Stimulated activated CD4-positive, alpha-beta T cell treated with anti-CD3 and anti-CD28 coated beads, TNF-alpha, amount 100 ng/mL, for 1 hour (primary cell): ENCODE results near the gene GSC2.
A peak's percentile ranks its signal among the peaks of the same experiment; 100 is the strongest.

ENCODE experiments used
- DNase-seq, 3 donors: peaks; one replicate each; pipeline ENCODE4 v3.0.0-alpha.2; 2020; ENCODE audit warnings: low read depth in 3 of 3, low spot score in 1 of 3

The GSC2 gene

DNA sequence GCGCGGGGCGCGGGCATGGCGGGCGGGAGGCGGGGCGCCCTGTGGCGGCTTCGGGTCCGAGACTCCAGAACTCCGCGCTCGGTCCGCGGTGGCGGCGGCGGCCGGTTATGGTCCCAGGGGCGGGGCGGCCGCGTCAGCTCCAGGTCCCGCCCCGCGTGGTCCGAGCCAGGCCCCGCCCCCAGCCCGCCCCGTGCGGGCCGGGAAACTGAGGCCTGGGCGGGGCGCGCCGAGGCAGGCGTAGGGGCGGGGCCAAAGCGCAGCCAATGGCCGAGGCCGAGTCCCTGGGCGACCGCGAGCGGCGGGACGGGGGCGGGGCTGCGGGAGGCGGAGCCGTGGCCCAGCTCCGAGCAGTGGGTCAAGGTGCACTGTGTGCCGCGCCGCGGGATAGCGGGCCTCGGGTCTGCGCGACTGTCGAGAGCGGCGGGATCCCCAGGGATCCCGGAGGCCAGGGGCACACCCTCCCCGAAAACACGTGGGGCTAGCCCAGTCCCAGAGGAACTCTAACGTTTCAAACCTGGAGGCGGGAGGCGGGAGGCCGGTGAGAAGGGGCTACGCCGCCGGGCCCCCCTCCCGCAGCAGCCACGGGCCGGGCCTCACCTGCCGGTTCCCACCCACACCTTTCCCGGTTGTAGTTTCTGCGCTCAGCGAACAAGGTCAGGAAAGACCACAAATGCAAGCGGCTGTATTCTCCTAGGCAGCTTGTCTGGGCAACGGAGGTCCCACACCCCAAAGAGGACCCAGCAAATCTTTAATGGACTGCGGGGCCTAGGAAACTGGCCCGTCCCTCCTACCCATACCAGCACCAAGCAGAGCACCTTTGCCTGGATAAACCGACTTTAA, 28.8 kb upstream of the GSC2 start, which contains the start of gene SLC25A1:
Gene SLC25A1, minus strand, starts transcription at position 80 of the 840 bp plus-strand sequence. Its CDS starts 63 bp downstream, at position 17.
- peak; percentile 34 to 78 (median 61) for DNase-seq

DNA sequence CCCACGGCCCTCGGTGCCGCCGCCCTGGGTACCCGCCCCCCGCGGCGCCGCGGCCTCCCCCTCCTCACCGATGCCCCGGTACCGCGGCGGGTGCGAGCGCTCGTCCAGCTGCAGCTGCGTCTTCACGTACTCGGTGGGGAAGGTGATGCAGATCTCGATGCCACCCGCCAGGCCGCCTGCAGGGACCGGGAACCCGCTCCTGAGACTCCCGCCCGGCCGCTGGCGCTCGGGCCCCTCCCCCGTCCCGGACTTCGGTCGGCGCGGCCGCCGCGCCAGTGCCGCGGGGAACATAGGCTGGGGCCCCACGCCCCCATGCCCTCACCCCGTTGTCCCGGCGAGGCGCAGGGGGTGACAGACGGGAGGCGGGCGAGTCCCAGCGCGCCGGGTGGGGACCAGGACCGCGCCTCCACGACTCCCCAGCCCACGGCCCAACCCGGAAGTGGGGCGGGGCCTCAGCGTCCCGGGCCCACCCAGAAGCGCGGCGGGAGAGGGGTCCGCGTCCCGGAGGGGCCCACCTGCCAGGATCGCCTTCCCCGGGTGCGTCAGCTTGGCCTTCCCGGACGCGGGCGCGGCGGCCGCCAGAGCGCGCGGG, 28.1 kb upstream of the GSC2 start:
- DNase-seq: no peak

DNA sequence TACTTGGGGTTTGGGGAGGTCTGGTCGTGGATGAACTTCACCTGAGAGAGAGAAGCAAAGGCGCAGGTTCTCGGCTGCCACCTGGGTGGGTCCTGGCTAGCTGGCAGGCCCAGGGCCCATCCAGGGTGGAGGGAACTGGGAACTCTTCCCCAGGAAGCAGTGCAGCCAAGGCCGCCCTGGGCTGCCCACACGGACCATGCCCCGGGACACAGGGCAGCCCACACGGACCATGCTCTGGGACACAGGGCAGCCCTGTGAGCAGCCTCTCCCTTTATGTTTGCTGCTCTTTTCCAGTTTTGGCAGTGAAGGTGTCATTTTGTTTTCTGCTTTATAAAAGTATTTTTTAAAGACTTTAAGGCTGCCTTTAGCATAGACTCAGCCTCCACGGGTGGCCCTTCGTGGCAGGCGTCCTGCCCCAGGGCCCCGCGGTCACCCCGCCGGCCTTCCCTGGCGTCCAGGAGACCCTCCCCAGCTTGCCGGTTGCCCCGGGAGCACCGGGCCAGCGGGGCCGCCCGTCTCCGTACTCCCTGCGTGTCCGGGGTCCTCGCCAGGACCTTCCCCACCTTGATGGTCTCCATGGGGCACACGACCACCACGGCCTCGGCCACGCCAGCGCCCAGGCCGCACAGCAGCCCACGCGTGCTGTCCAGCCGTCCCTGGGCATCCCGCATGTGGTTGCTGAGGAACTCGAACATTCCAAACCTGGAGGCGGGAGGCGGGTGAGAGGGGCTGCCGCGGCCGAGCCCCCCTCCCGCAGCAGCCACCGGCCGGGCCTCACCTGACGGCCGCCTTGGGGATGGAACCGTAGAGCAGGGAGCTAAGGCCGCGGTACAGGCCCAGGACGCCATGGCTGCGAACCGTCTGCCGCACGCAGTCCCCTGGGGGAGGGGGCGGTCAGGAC, 27.3 kb upstream of the GSC2 start:
- DNase-seq: no peak

DNA sequence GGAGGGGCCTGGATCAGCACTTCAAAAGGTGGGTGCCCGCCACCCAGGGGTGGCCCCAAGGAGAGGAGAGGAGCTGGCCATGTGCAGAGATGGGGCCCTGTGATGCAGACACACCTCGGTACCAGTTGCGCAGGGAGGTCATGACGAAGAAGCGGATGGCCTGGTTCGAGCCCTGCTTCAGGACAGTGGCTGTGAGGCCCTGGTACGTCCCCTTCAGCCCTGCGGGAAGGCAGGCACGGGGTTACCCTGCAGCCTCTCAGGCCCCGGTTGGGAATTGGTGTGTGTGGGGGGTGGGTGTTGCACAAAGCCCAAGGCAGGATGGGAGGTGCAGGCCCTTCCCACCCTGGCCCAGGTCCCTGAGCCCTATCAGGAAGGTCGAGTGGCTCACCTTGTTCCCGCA, 26.6 kb upstream of the GSC2 start:
- no peak for DNase-seq

DNA sequence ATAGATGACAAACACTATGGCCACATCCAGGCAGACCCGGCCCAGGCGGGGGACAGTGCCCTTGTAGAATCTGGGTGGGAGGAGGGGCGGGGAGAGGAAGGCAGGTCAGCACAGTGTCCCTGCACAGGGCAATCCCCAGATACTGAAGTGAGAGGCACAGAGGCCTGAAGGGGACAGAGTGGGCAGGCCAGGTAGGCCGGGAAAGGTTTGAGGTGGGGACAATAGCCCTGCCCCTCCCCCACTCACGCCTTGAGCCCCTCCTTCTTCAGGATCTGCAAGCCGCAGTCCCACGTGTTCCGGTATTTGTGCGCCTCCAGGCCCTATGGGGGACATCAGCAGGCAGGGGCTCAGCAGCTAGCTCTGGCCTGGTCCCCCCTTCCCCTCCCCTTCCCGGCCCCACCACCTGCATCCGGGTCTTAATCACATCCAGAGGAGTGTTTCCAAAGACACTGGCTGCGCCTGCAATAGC, 26.1 kb upstream of the GSC2 start:
- no peak for DNase-seq

DNA sequence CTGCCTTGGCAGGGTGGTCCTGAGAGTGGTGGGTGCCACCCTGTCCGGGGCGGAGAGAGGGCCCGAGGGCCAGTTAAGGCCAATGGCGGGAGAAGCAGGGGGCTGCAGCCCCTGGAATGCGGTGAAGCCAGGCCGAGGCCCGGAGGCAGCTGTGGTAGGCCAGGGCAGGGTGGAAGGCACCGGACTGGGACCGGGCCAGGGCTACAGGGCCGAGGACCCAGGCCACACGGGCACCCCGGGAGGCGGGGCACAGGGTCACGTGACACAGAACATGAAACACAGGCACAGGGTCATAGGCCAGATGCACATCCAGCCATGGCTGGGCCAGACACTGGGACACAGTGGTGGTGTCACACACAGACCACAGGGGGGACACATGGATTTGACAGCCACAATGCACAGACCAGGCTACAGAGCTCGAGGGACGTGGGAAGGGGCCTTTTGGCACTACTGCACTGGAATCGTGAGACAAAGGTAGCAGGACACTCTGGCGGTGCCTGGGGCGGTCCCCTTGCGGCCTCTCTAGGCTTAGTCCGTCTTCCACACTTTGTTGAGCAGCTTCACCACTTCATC, 25.6 kb upstream of the GSC2 start:
- no peak for DNase-seq

DNA sequence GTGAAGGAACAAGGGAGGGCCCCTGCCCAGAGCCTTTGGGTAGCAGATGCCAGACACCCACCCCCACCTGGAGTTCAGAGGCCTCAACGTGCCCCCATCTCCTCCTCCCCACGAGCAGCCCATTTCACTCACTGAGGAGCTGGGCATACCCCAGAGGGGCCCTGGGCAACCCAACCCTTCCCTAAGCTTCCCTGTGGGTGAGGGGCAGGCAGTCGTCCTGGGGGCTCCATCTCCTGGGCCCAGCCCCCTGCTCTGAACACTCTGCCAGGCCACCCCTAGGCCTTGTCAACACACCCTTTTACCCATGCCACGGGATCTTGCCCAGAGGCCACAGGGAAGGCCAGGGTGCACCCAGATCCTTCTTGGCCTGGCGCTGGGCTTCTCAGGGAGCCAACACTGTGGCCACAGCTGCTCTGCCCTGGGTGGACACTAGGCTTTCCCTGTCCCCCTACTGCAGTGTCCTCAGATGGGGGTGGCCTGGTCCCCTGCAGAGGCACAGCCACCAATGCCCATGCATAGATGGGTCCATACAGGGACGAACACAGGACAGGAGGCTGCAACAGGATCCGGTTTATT, 25.0 kb upstream of the GSC2 start:
- DNase-seq: no peak

DNA sequence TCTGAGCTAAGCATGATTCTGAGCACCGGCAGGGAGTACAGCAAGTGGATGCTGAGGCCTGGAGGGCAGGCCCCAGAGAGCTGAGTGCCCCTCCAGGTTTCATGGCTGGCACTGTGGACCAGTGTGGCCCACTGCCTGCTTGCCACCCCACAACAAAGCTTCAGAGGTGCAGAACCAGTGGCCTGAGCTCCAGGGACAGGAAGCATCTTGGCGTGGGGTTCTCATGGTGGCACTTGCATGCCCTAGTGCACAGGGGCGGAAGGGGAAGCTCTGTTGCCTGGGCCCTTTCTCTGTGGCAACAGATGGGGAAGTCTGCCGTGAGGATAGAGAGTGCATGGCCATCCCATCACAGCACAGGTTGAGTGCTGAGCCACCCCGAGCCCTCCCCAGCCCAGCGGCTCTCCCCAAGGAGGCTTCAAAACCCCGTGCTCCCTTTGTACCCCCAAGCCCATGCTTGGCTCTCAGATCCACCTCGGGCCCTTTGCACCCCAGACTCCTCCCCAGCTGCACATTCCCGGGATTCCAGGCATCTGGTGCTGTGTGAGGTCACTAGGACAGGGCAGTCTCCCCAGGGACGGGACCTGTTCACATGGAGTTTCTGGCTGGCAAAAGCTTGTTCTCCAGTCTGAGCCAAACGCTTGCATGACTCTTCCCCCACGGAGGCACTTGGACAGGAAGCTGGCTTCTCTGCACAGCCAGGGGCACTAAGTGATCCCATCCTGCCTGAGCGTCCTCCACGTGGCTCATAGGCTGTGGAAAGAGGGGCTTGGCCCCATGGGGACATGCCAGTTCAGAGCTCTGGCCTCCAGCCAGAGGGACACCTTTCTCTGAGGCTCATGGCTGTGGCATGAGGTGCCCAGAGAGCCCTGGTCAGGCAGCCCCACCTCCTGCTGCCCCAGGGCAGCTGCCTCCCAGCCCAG, 24.3 kb upstream of the GSC2 start:
- DNase-seq: no peak

DNA sequence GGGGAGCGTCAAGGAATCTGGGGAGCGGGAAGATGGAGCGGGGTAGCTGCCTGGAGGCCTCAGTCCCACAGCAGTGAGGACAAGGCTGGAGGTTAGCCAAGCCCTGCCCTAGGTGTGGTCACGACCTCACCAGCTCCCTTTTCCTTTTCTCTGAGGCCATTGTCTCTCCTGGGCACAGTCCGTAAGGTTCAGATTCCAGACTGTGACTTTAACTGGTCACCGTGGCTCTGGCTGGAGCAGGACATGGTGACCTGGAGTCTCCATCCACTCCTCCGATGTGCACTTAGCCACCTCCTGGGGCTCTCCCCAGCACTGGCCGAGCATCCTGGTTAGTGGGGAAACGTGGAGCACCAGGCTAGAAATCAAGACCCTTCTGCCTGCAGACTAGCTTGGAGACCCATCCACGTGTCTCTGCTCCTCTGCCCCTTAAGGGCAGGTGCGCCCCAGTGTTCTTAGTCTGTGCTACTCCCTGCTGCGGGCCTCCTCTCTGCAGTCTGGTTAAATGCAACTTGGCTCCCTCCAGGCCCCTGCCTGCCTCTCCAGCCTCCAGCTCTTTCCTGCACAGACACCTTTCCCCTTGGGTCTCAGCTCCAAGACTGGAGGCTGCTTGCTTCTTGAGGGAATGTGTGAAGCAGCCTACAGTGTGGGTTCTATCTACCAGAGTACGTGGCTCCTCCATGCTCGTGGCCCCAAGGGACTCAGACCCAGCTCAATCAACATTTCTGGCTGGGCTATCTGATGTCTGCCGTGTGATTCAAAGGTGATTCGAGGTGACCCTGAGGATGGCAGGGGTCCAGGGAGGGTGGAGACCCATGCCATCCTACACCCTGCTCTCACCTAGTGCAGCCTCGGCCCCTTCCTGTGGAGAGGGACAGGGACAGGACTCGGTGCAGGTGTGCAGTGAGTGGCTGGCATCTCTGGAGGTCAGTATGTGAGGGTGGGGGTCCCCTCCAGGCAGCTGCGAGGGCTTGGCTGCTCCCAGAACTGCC, 23.2 kb upstream of the GSC2 start:
- DNase-seq: no peak

DNA sequence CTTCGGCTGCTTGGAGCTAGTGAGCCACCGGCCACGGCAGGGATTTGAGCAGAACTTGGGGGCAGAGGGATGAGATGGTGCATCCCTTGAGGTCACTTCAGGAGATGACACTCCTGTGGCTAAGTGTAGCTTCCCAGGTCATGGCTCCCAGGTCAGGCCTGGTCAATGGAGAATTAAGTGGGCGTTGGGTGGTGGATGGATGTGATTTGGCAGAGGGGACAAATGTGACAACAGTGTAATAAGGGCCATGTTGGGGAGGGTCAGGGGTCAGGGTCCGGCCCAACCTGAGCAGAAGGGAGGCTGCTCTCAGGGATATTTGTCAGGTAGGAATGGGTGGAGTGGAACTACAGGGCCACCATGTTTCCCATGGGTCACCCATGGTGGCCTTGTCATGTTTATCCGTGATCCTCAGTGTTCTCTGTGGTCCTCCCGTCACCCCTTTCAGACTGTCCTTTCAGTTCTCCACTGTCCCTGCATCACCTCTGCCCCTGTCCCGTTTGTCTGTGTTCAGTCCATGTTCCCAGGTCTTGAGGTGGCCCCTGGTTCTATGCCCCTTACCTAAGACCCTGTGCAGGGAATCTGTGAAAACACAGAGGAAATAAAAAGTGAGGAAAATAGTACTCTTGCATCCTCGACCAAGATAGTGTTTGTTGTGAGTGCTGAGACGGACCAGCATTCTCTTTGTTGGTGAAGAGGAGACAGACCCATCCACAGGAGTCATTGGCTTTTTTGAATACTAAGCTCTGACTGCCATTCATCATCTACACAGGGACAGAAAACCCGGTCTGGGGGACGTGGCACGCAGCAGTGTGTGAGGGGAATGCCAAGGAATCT, 22.3 kb upstream of the GSC2 start:
- no peak for DNase-seq

DNA sequence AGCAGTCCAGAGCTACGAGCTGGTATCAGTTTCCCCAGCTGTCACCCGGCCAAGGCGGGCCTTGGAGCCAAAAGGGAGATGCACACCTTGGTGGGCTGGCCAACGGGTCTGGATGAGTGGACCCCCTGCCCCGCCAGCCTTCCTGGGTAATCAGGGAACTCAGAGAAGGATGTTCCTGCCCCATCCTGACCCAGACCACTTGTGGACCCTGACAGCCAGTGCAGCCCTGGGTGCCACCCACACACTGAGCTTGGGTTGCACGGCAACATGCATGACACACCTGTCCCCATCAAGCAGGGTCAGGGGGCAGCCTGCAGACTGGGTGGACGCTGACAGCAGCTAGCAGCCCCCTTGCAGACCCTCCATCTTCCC, 19.8 kb upstream of the GSC2 start:
- DNase-seq: no peak

DNA sequence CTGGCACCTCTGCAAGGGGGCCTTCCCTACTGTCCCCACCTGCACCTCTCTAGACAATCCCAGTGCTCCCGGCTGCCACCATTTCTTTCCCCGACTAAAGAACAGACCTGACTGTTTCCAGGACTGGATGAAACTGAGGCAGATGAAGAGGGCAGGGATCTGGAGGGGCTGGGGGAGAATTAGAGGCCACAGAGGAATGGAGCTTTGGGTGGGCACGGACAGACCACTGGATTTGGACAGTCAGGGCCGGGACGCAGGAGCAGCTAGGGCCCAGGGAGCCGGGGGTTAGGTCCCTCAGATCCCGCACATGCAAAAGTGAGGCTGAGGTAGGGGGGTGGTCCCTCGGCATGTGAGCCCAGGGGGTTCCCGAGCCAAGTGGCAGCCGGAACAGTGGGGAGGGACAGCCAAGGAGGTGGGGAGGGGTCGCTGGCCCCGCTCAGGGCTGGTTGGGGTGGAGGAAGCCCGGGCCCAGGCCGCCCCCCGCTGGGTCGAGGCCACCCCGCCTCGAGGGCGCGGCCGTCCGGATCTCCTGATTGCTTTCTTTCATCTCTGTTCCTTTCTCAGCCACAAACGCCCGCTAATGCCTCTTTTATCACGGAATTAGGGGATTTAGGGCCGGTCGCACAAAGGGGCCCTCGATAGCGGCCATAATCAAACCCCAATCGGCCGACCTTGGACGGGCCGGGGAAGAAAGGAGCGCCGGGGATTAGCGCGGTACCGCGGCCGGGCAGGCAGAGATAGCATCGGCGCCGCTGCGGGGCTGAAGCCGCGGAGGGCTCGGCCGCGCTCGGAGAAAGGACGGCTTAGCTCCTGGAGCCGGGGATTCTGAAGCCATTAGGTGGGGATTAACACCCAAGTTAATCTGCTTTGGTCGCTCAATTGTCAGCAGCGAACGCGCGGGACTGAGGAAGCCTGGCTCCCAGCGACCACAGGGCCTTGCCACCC, 19.2 kb upstream of the GSC2 start:
- DNase-seq: no peak

DNA sequence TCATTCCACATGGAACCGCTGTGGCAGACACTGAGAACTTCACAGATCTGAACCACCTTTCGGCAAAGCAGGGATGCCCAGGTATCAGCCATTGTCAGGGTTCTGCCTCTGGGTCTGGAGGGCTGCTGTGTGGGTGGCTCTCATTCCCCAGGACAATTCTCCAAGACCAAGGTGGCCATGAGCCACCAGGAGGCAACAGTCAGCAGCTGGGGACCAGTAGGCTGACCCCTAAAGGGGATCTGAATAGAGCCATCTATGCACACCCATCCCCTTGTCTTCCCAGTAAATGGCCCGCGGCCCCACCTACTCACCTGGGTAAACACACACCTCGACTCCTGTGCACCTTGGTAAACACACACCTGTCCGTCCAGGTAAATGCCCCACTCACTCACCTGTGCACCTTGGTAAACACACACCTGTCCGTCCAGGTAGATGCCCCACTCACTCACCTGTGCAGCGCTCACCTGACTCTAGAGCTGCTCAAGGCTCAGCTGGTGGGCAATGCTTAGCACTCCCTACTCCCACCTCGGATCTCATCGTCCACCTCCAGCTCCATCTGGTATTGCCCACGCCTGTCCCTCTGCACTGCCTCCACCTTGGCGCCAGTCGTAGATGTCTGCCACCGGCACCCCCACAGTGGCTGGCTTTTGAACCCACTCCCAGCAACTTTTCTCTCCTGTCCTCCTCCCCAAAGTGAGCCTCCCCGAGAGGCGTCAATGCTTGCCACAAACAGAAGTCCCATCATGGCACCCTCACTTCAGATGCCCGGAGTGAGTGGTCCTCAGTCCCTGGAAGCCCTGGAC, 18.2 kb upstream of the GSC2 start:
- no peak for DNase-seq

DNA sequence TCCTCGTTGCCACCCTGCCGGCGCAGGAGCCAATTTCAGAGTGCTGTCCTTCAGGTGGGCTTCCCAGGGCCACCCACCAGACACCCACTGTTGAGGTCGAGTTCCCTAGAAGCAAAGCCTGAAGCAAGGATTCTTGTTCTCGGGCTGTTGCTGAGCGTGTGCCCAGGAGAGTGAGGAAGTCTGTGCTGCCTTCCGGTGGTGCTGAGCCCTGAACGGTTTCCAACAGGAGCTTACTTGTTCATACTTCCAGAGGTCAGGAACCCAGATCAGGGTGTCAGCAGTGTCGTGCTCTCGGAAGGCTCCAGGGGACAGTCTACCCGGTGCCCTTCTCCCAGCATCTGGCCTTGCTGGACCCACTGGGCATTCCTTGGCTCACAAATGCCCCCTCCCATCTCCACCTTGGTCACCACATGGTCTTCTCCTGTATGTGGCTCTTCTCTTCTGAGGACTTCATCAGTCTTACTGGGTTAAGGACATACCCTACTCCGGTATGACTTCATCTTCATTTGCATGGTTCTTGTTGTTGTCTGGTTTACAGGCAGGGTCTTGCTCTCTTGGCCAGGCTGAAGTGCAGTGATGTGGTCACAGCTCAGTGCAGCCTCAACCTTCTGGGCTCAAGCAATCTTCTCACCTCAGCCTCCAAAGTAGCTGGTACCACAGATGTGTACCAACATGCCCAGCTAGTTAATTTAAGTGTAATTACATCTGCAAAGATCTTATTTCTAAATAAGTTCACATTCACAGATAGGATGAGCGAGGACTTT, 17.2 kb upstream of the GSC2 start:
- no peak for DNase-seq

DNA sequence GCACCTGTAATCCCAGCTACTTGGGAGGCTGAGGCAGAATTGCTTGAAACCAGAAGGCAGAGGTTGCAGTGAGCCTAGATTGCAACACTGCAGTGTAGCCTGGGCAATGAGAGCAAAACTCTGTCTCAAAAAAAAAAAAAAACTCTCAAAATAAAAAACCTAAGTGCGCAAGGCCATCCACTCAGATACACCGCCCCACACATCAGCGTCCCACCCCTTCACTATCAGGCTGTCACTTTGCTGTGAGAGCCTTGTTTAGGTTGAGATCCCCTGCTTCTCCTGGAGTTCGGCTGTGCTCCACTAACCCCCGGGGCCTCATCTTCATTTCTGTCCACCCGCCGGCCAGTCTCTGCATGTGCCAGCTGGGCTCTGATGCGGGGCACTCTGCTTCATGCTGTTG, 16.3 kb upstream of the GSC2 start:
- no peak for DNase-seq
